Transverse colon (tissue), 3 donors: ENCODE data around the gene MTERF1.

Experiments used
- POLR2A ChIP-seq: fragments of 450-650 bp; IDR thresholded peaks from one replicate; pipeline ENCODE4 v1.6.1; 2016; ENCODE audit warnings: antibody characterized with exemption, mild to moderate bottlenecking, moderate library complexity
- TF ChIP-seq, protein P1 (sequence below), 5 experiments: fragments of 200-600 bp in 3 of 5; fragments of 450-650 bp in 2 of 5; sonication (generic) in 3 of 5; IDR thresholded peaks; 1 replicate in 2 of 5; 2 replicates in 3 of 5; pipeline ENCODE4 v1.5.1; 2016 to 2017; ENCODE audit warnings: antibody characterized with exemption in 5 of 5, inconsistent platforms in 3 of 5, mild to moderate bottlenecking in 2 of 5, moderate library complexity in 1 of 5

DNA sequence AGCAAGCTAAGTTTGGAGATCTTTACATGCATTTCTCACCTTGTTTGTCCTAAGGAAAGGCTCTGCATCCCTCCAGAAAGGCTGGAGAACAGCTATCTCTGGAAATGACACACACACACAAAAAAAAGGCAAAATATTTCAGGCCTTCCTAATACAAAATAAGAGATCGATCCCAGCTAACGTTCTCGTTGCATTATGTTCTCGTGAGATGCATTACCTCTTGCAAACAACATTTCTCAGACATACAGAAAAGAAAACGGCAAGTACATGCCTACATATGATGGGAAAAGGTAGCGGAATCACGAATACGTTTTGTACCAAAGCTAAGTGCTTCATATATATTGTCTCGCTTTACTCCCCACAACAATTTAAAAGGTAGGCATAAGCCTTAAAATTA lies 488 bp downstream of the MTERF1 start:
- TF ChIP-seq, protein P1, sequence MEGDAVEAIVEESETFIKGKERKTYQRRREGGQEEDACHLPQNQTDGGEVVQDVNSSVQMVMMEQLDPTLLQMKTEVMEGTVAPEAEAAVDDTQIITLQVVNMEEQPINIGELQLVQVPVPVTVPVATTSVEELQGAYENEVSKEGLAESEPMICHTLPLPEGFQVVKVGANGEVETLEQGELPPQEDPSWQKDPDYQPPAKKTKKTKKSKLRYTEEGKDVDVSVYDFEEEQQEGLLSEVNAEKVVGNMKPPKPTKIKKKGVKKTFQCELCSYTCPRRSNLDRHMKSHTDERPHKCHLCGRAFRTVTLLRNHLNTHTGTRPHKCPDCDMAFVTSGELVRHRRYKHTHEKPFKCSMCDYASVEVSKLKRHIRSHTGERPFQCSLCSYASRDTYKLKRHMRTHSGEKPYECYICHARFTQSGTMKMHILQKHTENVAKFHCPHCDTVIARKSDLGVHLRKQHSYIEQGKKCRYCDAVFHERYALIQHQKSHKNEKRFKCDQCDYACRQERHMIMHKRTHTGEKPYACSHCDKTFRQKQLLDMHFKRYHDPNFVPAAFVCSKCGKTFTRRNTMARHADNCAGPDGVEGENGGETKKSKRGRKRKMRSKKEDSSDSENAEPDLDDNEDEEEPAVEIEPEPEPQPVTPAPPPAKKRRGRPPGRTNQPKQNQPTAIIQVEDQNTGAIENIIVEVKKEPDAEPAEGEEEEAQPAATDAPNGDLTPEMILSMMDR (IDR thresholded peaks at IDR 0.05): no peak
- no peak for TF ChIP-seq POLR2A
